Breast epithelium (tissue), 3 donors: Measurements from ENCODE around the gene ADAMTS4.

Experiments
- CTCF ChIP-seq, 3 donors: fragments of 450-650 bp; IDR thresholded peaks; one replicate each; pipeline ENCODE4 v1.5.1; 2016 to 2017; ENCODE audit warnings: antibody characterized with exemption in 3 of 3, mild to moderate bottlenecking in 3 of 3, moderate library complexity in 3 of 3
- POLR2AphosphoS5 ChIP-seq, 3 donors: sonication (generic); formaldehyde crosslinking; IDR thresholded peaks; one replicate each; pipeline ENCODE4 v1.6.1; 2017; ENCODE audit warnings: antibody characterized with exemption in 3 of 3

GRCh38 chr1:161162806-161163205, 36.0 kb downstream of the ADAMTS4 start:
- no peak for TF ChIP-seq CTCF (IDR thresholded peaks at IDR 0.05)
- no peak for TF ChIP-seq POLR2AphosphoS5 (IDR thresholded peaks at IDR 0.05)
